Measurements from ENCODE around the gene RAI1. TPM values are rescaled to one million over a fixed set of nuclear protein-coding genes. Genes with fewer than 3 reads are reported as not detected.

RAI1 gene
- total and polyA plus RNA-seq, 10 of the 15 experiments (the other 5 are each of a cell fraction or from before 2014, with no cell fraction given), result 0.66 to 37.7 (median 6.0) TPM

GRCh38 chr17:17672453-17673368 is 8.5 kb upstream of the RAI1 start:
- intact Hi-C loops (cut with micrococcal nuclease; ENCODE audit: unreplicated experiment), result no loop called here
- POLR2A ChIA-PET, result interaction anchor here (0.6 to 1.6 kb wide), 3 partner anchors 9 to 411 kb away, joined by 3 to 6 read pairs (median 3); no protein-coding TSS in a partner anchor
- 40% methylated on average over 7 of the region's 7 CpGs for WGBS (ENCODE audit: insufficient coverage, insufficient replicate concordance, low lambda C conversion rate, missing lambda C conversion rate)

More at GRCh38 chr17:17672453-17673368, 8.5 kb upstream of the RAI1 start:
- DNase-seq (ENCODE audit: low read depth, low spot score) (no peak), ATAC-seq (peak; percentile 21; the same call in 2 of the 3 replicates), FAIRE-seq (peak; percentile 27)
- no peak for TF ChIP-seq STAT1 (conservative IDR thresholded peaks at IDR 0.05)
- 0 out of 2 replicates have a peak, but pooled peaks have one; percentile 27 for TF ChIP-seq IKZF1 (conservative IDR thresholded peaks at IDR 0.05)
- no peak for TF ChIP-seq REST (IDR thresholded peaks at IDR 0.05; ENCODE audit: low read depth, low read length)
- no peak for TF ChIP-seq KAT2A (conservative IDR thresholded peaks at IDR 0.05; ENCODE audit: control insufficient read depth, low read depth, low read length)
- TF ChIP-seq NFIC (IDR thresholded peaks at IDR 0.05; ENCODE audit: low read depth, low read length), result no peak
- no peak for TF ChIP-seq CEBPB (IDR thresholded peaks at IDR 0.05; ENCODE audit: borderline replicate concordance in 1 of 2, low read depth in 2 of 2, low read length in 2 of 2)
- TF ChIP-seq TCF12 (IDR thresholded peaks at IDR 0.05; ENCODE audit: low read depth, low read length), result no peak
- peak; percentile 34 to 52; a peak in 3 of 4 replicates for TF ChIP-seq IKZF2 (IDR thresholded peaks at IDR 0.05)
- no peak for TF ChIP-seq BACH1 (IDR thresholded peaks at IDR 0.05; ENCODE audit: borderline replicate concordance)
- peak; percentile 40; the same call in 1 of the 2 replicates for TF ChIP-seq EED (IDR thresholded peaks at IDR 0.05; ENCODE audit: low read depth)
- 0 out of 2 replicates have a peak, but pooled peaks have one; percentile 8 for TF ChIP-seq MTA2 (IDR thresholded peaks at IDR 0.05; ENCODE audit: low read depth)
- 0 out of 4 replicates have a peak, but pooled peaks of 1 of the 2 experiments have one; percentile 15 for TF ChIP-seq BHLHE40 (IDR thresholded peaks at IDR 0.05; ENCODE audit: borderline replicate concordance in 1 of 2, low read depth in 2 of 2, low read length in 1 of 2)
- peak; percentile 44 for TF ChIP-seq RUNX3 (IDR thresholded peaks at IDR 0.05; ENCODE audit: low read length)
- Histone ChIP-seq H3K4me1 (ENCODE audit: control insufficient read depth, insufficient read depth, low read length) (peaks cover 24% of the 10 kb centered on the region), H3K9me3 (replicated peaks; ENCODE audit: control insufficient read depth, insufficient read depth, low read length) (no peaks in the 10 kb centered on the region), H4K20me1 (ENCODE audit: control insufficient read depth, insufficient read depth) (no peaks in the 10 kb centered on the region), H3K27me3 (replicated peaks in 1 of 2; ENCODE audit: control insufficient read depth in 2 of 2, insufficient read depth in 2 of 2, low read length in 1 of 2) (no peaks in the 10 kb centered on the region; a peak in 1 of 4 replicates), H3K4me2 (ENCODE audit: control insufficient read depth, insufficient read depth) (peak overlapping the region; percentile 58), H3K9ac (ENCODE audit: control insufficient read depth, insufficient read depth, low read length) (peak overlapping the region; percentile 28; the same call in 1 of the 2 replicates), H3K4me3 (no peak overlapping the region), H3K36me3 (ENCODE audit: control insufficient read depth in 2 of 2, insufficient read depth in 2 of 2, low read length in 1 of 2) (no peaks in the 10 kb centered on the region), H2AFZ (ENCODE audit: control insufficient read depth, low read depth, low read length) (peak overlapping the region; percentile 45; the same call in 1 of the 2 replicates), H3K27ac (ENCODE audit: control insufficient read depth, insufficient read depth) (no peak overlapping the region), H3K79me2 (ENCODE audit: control insufficient read depth, insufficient read depth, low read length) (no peaks in the 10 kb centered on the region)
- RAD21 ChIA-PET (ENCODE audit: unreplicated experiment), result interaction anchor here (0.6 to 2.4 kb wide), 2 partner anchors 30 to 361 kb away, joined by 3 to 6 read pairs; no protein-coding TSS in a partner anchor
- no TSS peak for BruUV-seq (replicated peaks)
- in situ Hi-C loops (cut with MboI), result no loop called here
- CTCF ChIA-PET, result interaction anchor here (1.0 to 2.0 kb wide), 6 partner anchors 9 to 176 kb away, joined by 3 to 7 read pairs (median 4); no protein-coding TSS in a partner anchor
- SMC1A ChIA-PET (ENCODE audit: uncharacterized antibody, unreplicated experiment), result interaction anchor here (0.6 to 1.7 kb wide), 9 partner anchors 9 to 360 kb away, joined by 3 to 6 read pairs (median 3); no protein-coding TSS in a partner anchor
